OCI-LY3 (cell line): ENCODE measurements around the gene SYT6.

Experiments used
- H2AFZ ChIP-seq: fragments of 200-600, 300-600 bp; shearing (Covaris generic); 2 replicates; pipeline ENCODE4 v1.6.0; 2014; ENCODE audit warnings: antibody characterized with exemption, low read depth, low read length
- H3K27ac ChIP-seq: fragments of 200-600, 300-600 bp; sonication (generic); 2 replicates; pipeline ENCODE4 v1.5.1; 2014; ENCODE audit warnings: mild to moderate bottlenecking, low read length, moderate library complexity, mixed read lengths
- H3K27me3 ChIP-seq: fragments of 200-600, 300-600 bp; sonication (generic); 2 replicates; pipeline ENCODE4 v1.6.1; 2014; ENCODE audit warnings: low read depth, low read length, mixed read lengths
- H3K36me3 ChIP-seq: fragments of 200-600, 300-600 bp; sonication (generic); replicated peaks from 2 replicates; pipeline ENCODE3; 2014; ENCODE audit warnings: low read depth, low read length, mixed read lengths
- H3K4me1 ChIP-seq: fragments of 300-600, 200-600 bp; sonication (generic); 2 replicates; pipeline ENCODE4 v1.6.1; 2014; ENCODE audit warnings: low read length, mixed read lengths
- H3K4me2 ChIP-seq: fragments of 200-600, 300-600 bp; sonication (generic); 2 replicates; pipeline ENCODE4 v1.6.1; 2014; ENCODE audit warnings: low read length, mixed read lengths
- H3K4me3 ChIP-seq: fragments of 300-600, 200-600 bp; sonication (generic); 2 replicates; pipeline ENCODE4 v1.5.1; 2014; ENCODE audit warnings: antibody characterized with exemption, mild to moderate bottlenecking, low read length, moderate library complexity
- H3K79me2 ChIP-seq: fragments of 300-600, 200-600 bp; shearing (Covaris generic); 2 replicates; pipeline ENCODE4 v1.6.1; 2014; ENCODE audit warnings: mild to moderate bottlenecking, low read length, mixed read lengths
- H3K9ac ChIP-seq: fragments of 300-600, 200-600 bp; shearing (Covaris generic); 2 replicates; pipeline ENCODE4 v1.6.0; 2014; ENCODE audit warnings: mild to moderate bottlenecking, low read length, moderate library complexity
- H3K9me3 ChIP-seq: fragments of 200-600, 300-600 bp; shearing (Covaris generic); 2 replicates; pipeline ENCODE4 v1.6.1; 2014; ENCODE audit warnings: low read length, mixed read lengths; ENCODE audit not compliant: insufficient read depth
- H4K20me1 ChIP-seq: fragments of 200-600, 300-600 bp; sonication (generic); 2 replicates; pipeline ENCODE4 v1.6.1; 2016; ENCODE audit warnings: low read length, mixed read lengths; ENCODE audit not compliant: insufficient read depth
- CTCF ChIP-seq: fragments of 200-600, 300-600 bp; sonication (generic); IDR thresholded peaks from 2 replicates; pipeline ENCODE4 v1.5.1; 2014; ENCODE audit warnings: antibody characterized with exemption, low read length, low read depth
- EZH2phosphoT487 ChIP-seq: fragments of 200-600 bp; shearing (Covaris generic); IDR thresholded peaks from 2 replicates; pipeline ENCODE4 v1.6.1; 2018; ENCODE audit warnings: antibody characterized with exemption, mixed run types, low read depth

Gene SYT6

GRCh38 chr1:114173680-114174079 lies 20.0 kb upstream of the SYT6 start:
- Histone ChIP-seq H3K4me1 (no peaks in the 10 kb centered on the region), H4K20me1 (no peaks in the 10 kb centered on the region), H3K4me2 (no peak overlapping the region), H3K9me3 (no peaks in the 10 kb centered on the region), H3K79me2 (no peaks in the 10 kb centered on the region), H3K36me3 (no peaks in the 10 kb centered on the region), H3K9ac (no peak overlapping the region), H3K27ac (no peak overlapping the region), H3K27me3 (no peaks in the 10 kb centered on the region), H3K4me3 (no peak overlapping the region), H2AFZ (no peak overlapping the region)
- no peak for TF ChIP-seq EZH2phosphoT487
- no peak for TF ChIP-seq CTCF

GRCh38 chr1:114169509-114169908 lies 15.8 kb upstream of the SYT6 start:
- Histone ChIP-seq H3K4me3 (no peak overlapping the region), H3K9ac (no peak overlapping the region), H3K79me2 (no peaks in the 10 kb centered on the region), H3K4me2 (no peak overlapping the region), H2AFZ (no peak overlapping the region), H3K4me1 (peaks cover 8% of the 10 kb centered on the region), H3K27ac (no peak overlapping the region), H4K20me1 (no peaks in the 10 kb centered on the region), H3K36me3 (no peaks in the 10 kb centered on the region), H3K27me3 (no peaks in the 10 kb centered on the region), H3K9me3 (no peaks in the 10 kb centered on the region)
- TF ChIP-seq CTCF (no peak), EZH2phosphoT487 (no peak)

GRCh38 chr1:114167226-114167625 lies 13.6 kb upstream of the SYT6 start:
- Histone ChIP-seq H3K79me2 (no peaks in the 10 kb centered on the region), H3K9me3 (no peaks in the 10 kb centered on the region), H2AFZ (no peak overlapping the region), H4K20me1 (no peaks in the 10 kb centered on the region), H3K27me3 (no peaks in the 10 kb centered on the region), H3K9ac (no peak overlapping the region), H3K4me1 (peaks cover 8% of the 10 kb centered on the region), H3K27ac (no peak overlapping the region), H3K36me3 (no peaks in the 10 kb centered on the region), H3K4me2 (no peak overlapping the region), H3K4me3 (no peak overlapping the region)
- TF ChIP-seq EZH2phosphoT487: no peak
- TF ChIP-seq CTCF: no peak

GRCh38 chr1:114164840-114165543 lies 11.3 kb upstream of the SYT6 start:
- Histone ChIP-seq H3K79me2 (no peaks in the 10 kb centered on the region), H2AFZ (no peak overlapping the region), H3K9ac (no peak overlapping the region), H3K4me3 (no peak overlapping the region), H3K27ac (no peak overlapping the region), H3K9me3 (no peaks in the 10 kb centered on the region), H3K4me1 (peaks cover 8% of the 10 kb centered on the region), H3K36me3 (no peaks in the 10 kb centered on the region), H4K20me1 (no peaks in the 10 kb centered on the region), H3K4me2 (no peak overlapping the region; the same call in 1 of the 2 replicates), H3K27me3 (no peaks in the 10 kb centered on the region)
- no peak for TF ChIP-seq EZH2phosphoT487
- TF ChIP-seq CTCF: no peak
